ENCODE results near the gene FYN. TPM values are rescaled to one million over a fixed set of nuclear protein-coding genes. Genes with fewer than 3 reads are reported as not detected.

The FYN gene
- total RNA-seq, 1 donor from 2014 or later, result 46.3 TPM

DNA sequence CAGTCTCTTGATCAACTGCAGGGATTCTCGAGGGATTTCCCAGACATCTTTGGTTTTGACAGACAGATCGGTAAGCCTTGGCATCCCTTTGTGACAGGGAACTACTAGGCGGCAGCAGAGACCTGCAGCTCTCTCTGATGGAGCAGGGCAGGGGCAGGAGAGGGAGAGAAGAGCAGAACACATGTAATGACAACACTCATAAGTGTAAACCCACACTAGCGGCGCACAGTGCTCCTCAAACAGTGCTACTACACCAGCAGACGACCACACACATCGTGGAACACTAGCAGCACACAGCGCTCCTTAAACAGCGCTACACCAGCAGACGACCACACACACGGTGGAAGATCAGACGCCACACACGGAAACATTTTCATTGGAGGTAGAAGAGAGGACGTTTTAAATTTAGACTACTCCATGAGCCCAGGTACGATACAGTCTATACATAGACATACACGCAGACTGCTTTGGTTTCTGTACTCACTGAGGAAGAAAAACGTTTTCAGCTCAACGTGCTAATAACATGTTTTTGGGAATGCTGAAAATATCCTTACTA lies 173.0 kb downstream of the FYN start:
- Histone ChIP-seq H3K4me1 (no peaks in the 10 kb centered on the region), H3K36me3 (peaks cover 68% of the 10 kb centered on the region), H3K4me3 (no peak overlapping the region), H3K27ac (replicated peaks) (no peak overlapping the region), H3K27me3 (ENCODE audit: low read depth) (no peaks in the 10 kb centered on the region), H3K9me3 (replicated peaks) (no peaks in the 10 kb centered on the region)
- intact Hi-C loops (cut with micrococcal nuclease), result no loop called here
- TF ChIP-seq, protein P1, sequence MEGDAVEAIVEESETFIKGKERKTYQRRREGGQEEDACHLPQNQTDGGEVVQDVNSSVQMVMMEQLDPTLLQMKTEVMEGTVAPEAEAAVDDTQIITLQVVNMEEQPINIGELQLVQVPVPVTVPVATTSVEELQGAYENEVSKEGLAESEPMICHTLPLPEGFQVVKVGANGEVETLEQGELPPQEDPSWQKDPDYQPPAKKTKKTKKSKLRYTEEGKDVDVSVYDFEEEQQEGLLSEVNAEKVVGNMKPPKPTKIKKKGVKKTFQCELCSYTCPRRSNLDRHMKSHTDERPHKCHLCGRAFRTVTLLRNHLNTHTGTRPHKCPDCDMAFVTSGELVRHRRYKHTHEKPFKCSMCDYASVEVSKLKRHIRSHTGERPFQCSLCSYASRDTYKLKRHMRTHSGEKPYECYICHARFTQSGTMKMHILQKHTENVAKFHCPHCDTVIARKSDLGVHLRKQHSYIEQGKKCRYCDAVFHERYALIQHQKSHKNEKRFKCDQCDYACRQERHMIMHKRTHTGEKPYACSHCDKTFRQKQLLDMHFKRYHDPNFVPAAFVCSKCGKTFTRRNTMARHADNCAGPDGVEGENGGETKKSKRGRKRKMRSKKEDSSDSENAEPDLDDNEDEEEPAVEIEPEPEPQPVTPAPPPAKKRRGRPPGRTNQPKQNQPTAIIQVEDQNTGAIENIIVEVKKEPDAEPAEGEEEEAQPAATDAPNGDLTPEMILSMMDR (IDR thresholded peaks at IDR 0.05; ENCODE audit: borderline replicate concordance), result no peak
- DNase-seq, result no peak

DNA sequence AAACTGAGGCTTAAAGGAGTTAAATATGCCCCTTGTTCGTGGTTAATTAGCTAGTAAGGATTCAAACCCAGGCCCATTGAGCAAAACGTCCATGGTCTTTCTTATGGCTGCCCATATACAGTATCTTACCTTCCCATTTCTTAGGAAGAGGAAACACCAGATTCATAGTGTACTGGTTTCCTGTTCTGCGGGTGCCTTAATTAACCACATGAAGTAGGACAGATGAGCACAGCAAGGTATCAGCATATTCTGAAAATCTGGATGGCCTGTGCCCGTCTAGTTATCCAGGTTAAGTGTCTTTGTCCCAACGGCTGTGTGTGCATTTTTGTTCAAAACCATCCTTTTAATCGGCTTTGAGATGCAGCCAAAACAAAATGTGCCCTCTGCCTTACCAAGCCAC lies 174.1 kb downstream of the FYN start:
- Histone ChIP-seq H3K27me3 (ENCODE audit: low read depth) (no peaks in the 10 kb centered on the region), H3K4me1 (no peaks in the 10 kb centered on the region), H3K9me3 (replicated peaks) (no peaks in the 10 kb centered on the region), H3K4me3 (no peak overlapping the region), H3K36me3 (peaks cover 60% of the 10 kb centered on the region), H3K27ac (replicated peaks) (no peak overlapping the region)
- TF ChIP-seq, protein P1 (IDR thresholded peaks at IDR 0.05; ENCODE audit: borderline replicate concordance), result no peak
- DNase-seq, result no peak
- intact Hi-C loops (cut with micrococcal nuclease), result no loop called here

DNA sequence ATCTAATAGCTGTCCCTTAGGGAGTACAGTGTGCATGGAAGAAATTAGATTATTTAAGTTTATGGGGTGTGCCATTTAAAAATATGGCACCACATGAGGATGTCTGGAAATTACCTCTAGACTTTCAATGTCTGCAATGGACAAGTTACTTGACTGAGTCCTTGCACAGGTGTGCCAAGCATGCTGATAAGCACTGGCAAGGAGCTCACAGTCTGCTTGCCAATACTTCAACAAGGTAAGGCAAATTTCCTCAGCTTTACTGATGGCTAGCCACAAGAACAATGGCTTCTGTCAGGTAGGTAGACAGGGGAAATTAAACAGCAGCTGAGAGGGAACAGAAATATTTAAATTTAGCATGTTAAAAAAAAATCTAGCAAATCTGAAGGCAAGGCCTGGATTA lies 176.4 kb downstream of the FYN start:
- no peak for DNase-seq
- H3K27me3 ChIP-seq (ENCODE audit: low read depth), result no peaks in the 10 kb centered on the region
- peaks cover 19% of the 10 kb centered on the region for H3K4me1 ChIP-seq
- H3K4me3 ChIP-seq, result no peak overlapping the region
- H3K27ac ChIP-seq (replicated peaks), result no peak overlapping the region
- TF ChIP-seq, protein P1 (IDR thresholded peaks at IDR 0.05; ENCODE audit: borderline replicate concordance), result no peak
- H3K9me3 ChIP-seq (replicated peaks), result no peaks in the 10 kb centered on the region
- H3K36me3 ChIP-seq, result peaks cover 58% of the 10 kb centered on the region
- intact Hi-C loops (cut with micrococcal nuclease), result no loop called here

DNA sequence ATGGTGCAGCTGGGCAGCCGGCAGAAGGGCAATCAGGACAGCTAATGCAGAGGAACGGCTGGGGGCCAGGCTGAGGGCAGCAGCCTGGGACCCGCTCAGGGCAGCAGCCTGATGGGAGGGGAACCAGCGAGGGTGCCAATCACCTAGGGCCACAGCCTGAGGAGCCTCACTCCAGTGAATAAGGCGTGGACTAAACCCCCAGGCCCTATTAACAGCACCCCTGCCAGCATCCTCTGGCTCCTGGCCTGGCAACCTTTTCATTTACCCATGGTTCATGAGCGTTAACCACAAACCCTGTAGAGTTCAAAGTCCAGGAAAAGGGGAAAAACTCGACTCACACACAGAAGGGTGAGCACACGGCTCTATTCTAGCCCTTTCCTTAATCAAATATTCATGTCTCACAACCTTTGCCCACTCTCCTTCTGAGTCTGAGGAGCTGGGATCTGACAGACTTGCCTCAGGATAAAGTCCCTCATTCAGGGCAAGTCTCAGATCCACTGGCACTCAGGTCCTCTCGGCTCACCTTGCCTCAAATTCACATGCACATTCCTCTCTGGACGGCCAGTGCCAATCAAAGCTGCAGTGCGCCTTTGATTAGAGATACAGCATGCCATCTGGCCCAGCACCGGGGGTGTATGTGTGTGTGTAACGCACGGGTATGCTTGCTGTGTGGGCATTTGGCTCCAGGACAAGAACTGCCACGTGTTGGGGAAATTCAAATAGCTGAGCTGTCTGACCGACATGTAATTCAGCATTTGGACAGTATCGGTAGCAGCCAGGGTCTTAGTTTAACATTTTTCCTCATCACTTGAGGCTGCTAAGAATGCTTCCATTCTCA lies 180.7 kb downstream of the FYN start:
- DNase-seq, result no peak
- intact Hi-C loops (cut with micrococcal nuclease), result no loop called here

DNA sequence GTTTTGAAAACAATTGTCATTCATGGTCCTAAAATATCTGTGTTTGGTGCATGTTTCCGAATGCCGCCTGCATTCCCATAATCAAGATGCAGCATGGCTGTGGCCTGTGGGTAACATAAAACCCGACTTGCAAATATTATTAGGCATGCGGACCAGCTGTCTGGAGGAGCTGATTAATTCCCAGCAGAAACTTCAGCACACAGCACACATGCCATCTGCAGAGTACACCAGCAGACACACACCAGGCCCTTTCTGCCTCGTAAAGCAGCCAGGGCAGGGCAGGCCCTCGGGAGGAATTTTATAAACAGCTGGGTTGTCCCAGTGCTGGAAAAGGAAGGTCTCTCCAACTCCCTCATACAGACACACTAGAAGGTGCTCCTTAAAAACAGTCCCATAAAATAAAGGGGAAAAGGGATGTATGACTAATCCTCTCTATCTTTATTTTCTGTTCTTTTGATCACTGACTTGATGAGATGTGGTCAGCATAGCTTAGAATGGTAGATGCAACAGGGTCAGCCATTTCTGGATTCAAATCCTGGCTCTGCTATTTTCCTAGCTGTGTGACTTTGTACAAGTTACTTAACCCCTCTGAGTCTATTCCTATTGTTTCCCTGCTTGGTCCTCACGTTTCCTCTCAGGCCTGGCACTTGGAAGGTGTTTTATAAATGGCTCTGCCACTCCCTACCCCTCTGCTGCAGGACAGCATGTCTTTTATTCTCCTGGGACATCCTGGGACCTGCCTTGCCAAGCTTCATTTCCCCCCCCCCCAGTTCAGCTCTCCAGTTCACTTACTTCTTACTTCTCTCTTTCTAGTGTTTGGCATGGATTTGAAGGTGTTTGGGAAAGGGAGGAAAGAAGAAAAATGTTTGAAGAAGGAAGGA lies 181.7 kb downstream of the FYN start:
- no peak overlapping the region for H3K4me3 ChIP-seq
- TF ChIP-seq, protein P1 (IDR thresholded peaks at IDR 0.05; ENCODE audit: borderline replicate concordance), result no peak
- H3K9me3 ChIP-seq (replicated peaks), result no peaks in the 10 kb centered on the region
- H3K27ac ChIP-seq (replicated peaks), result peak overlapping the region; percentile 46
- no peaks in the 10 kb centered on the region for H3K27me3 ChIP-seq (ENCODE audit: low read depth)
- H3K36me3 ChIP-seq, result peaks cover 64% of the 10 kb centered on the region
- H3K4me1 ChIP-seq, result peaks cover 43% of the 10 kb centered on the region
- no peak for DNase-seq
- intact Hi-C loops (cut with micrococcal nuclease), result no loop called here

More for the DNA sequence above, 180.7 kb downstream of the FYN start:
- Histone ChIP-seq H3K27me3 (ENCODE audit: low read depth) (no peaks in the 10 kb centered on the region), H3K4me1 (peaks cover 33% of the 10 kb centered on the region), H3K36me3 (peaks cover 68% of the 10 kb centered on the region), H3K4me3 (no peak overlapping the region), H3K9me3 (replicated peaks) (no peaks in the 10 kb centered on the region), H3K27ac (replicated peaks) (peak overlapping the region; percentile 46)
- TF ChIP-seq, protein P1 (IDR thresholded peaks at IDR 0.05; ENCODE audit: borderline replicate concordance), result no peak

All from left ventricle myocardium inferior (tissue), 1 donor.